Upper lobe of left lung (tissue), 4 donors: ENCODE data around the gene KMO.

Experiments used
- CTCF ChIP-seq, 6 experiments: fragments of 450-650 bp in 4 of 6; fragments of 200-600 bp in 2 of 6; sonication (generic) in 2 of 6; IDR thresholded peaks; one replicate each; pipeline ENCODE4 v1.5.1; 2016 to 2019; ENCODE audit warnings: antibody characterized with exemption in 6 of 6
- EP300 ChIP-seq, 4 donors: sonication (generic); formaldehyde crosslinking; IDR thresholded peaks; one replicate each; pipeline ENCODE4 v1.5.1; 2017; ENCODE audit warnings: antibody characterized with exemption in 4 of 4, control low read depth in 2 of 4
- POLR2A ChIP-seq, 4 donors: fragments of 450-650 bp; IDR thresholded peaks; one replicate each; pipeline ENCODE4 v1.5.1; 2016 to 2017; ENCODE audit warnings: antibody characterized with exemption in 4 of 4, mild to moderate bottlenecking in 2 of 4
- POLR2AphosphoS5 ChIP-seq, 2 donors: sonication (generic); formaldehyde crosslinking; IDR thresholded peaks; one replicate each; pipeline ENCODE4 v1.5.1; 2017; ENCODE audit warnings: antibody characterized with exemption in 2 of 2

- TF ChIP-seq CTCF (IDR thresholded peaks at IDR 0.05), result no peak
- no peak for TF ChIP-seq EP300 (IDR thresholded peaks at IDR 0.05)
- no peak for TF ChIP-seq POLR2A (IDR thresholded peaks at IDR 0.05)
- no peak for TF ChIP-seq POLR2AphosphoS5 (IDR thresholded peaks at IDR 0.05)
Measured at GRCh38 chr1:241603731-241604245, 71.6 kb downstream of the KMO start.
